A673 (cell line): ENCODE results near the gene EMID1.
A peak's percentile ranks its signal among the peaks of the same experiment; 100 is the strongest.

Experiments
- EZH2 ChIP-seq: fragments of 200-600 bp; sonication (generic); IDR thresholded peaks from 2 replicates; pipeline ENCODE4 v1.6.1; 2017; ENCODE audit warnings: borderline replicate concordance, low read depth, mild to moderate bottlenecking, mixed read lengths, antibody characterized with exemption, low read length; ENCODE audit not compliant: poor library complexity, severe bottlenecking
- TF ChIP-seq, protein P1 (sequence below): fragments of 300-800, 200-600 bp; sonication (generic); conservative IDR thresholded peaks from 2 replicates; pipeline ENCODE4 v1.5.1; 2017; ENCODE audit warnings: low read depth, mild to moderate bottlenecking, antibody characterized with exemption, low read length, moderate library complexity, mixed read lengths

DNA sequence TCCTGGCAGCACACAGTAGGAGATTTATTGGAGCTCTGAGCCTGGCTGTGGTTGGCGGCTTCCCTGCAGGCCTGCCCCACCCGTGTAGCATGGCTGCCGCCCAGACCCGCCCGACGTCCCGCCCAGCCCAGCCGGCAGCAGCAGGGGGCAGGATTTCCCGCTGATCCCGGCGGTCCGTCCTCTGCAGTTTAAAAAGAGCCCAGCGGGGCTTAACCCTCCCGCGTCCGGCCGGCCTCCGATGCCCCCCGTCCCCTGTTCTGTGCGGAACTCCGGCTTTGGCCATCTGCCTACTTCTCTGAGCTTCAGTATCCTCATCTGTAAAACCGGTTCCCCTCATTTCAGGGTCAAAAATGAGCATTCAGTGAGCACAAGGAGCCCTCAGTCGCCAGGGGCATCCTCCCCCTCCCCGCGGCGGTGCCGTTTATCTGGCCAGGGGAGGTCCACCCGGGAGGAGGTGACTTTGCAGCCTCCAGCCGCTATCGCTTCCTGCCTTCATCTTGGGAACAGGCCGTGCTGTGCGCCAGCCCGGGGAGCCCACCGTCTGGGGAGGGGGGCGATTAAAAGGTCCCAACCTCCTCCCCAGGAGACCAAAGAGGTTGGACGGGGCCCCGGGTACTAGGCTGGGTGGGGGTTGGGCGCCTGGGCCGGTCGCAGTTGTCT, 100.6 kb downstream of the EMID1 start, which contains the start of gene GAS2L1:
- TF ChIP-seq, protein P1, sequence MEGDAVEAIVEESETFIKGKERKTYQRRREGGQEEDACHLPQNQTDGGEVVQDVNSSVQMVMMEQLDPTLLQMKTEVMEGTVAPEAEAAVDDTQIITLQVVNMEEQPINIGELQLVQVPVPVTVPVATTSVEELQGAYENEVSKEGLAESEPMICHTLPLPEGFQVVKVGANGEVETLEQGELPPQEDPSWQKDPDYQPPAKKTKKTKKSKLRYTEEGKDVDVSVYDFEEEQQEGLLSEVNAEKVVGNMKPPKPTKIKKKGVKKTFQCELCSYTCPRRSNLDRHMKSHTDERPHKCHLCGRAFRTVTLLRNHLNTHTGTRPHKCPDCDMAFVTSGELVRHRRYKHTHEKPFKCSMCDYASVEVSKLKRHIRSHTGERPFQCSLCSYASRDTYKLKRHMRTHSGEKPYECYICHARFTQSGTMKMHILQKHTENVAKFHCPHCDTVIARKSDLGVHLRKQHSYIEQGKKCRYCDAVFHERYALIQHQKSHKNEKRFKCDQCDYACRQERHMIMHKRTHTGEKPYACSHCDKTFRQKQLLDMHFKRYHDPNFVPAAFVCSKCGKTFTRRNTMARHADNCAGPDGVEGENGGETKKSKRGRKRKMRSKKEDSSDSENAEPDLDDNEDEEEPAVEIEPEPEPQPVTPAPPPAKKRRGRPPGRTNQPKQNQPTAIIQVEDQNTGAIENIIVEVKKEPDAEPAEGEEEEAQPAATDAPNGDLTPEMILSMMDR = peak; percentile 38; the same call in 1 of the 2 replicates
- no peak for TF ChIP-seq EZH2
